GM18508 (cell line): ENCODE measurements around the gene OR2T6.
"Not testable (repeated sequence)": the region's sequence is repeated elsewhere in the genome, so short reads cannot be mapped to it uniquely, and the experiment has no call there.

Experiments
- ATAC-seq: cut with Tn5 transposase; IDR thresholded peaks from one replicate; pipeline ENCODE4 v1.9.1; 2021; ENCODE audit warnings: moderate number of reproducible peaks; ENCODE audit not compliant: insufficient read depth, unreplicated experiment

The OR2T6 gene

GRCh38 chr1:248432201-248432600, 56.7 kb downstream of the OR2T6 start:
- ATAC-seq: peak; percentile 37

GRCh38 chr1:248433811-248434415, 58.4 kb downstream of the OR2T6 start:
- ATAC-seq: not testable (repeated sequence)

- not testable (repeated sequence) for ATAC-seq
Measured at GRCh38 chr1:248434913-248435312, 59.4 kb downstream of the OR2T6 start.

- not testable (repeated sequence) for ATAC-seq
Measured at GRCh38 chr1:248436303-248436702, 60.8 kb downstream of the OR2T6 start.

- ATAC-seq: not testable (repeated sequence)
Measured at GRCh38 chr1:248438668-248439067, 63.1 kb downstream of the OR2T6 start.

- not testable (repeated sequence) for ATAC-seq
Measured at GRCh38 chr1:248439283-248439682, 63.7 kb downstream of the OR2T6 start.
